Endothelial cell of umbilical vein (primary cell): Measurements from ENCODE around the gene ZNF672.

Source experiments
- CTCF ChIP-seq, 2 donors: IDR thresholded peaks; 1 replicate in 1 of 2; 2 replicates in 1 of 2; pipeline ENCODE4 v1.5.1; 2011; ENCODE audit warnings: low read length in 2 of 2, mild to moderate bottlenecking in 2 of 2, moderate library complexity in 2 of 2, control low read depth in 1 of 2, inconsistent platforms in 1 of 2, low read depth in 1 of 2; ENCODE audit not compliant: insufficient read depth in 1 of 2; ENCODE audit errors: extremely low read depth in 1 of 2
- EZH2 ChIP-seq: IDR thresholded peaks from 2 replicates; pipeline ENCODE4 v1.6.1; 2012; ENCODE audit warnings: borderline replicate concordance, low read depth, mild to moderate bottlenecking, moderate library complexity, low read length, inconsistent platforms; ENCODE audit not compliant: severe bottlenecking
- MYC ChIP-seq: IDR thresholded peaks from one replicate; pipeline ENCODE4 v1.6.1; 2011; ENCODE audit warnings: mild to moderate bottlenecking, low read depth, low read length
- POLR2A ChIP-seq: IDR thresholded peaks from 2 replicates; pipeline ENCODE4 v1.6.1; 2012; ENCODE audit warnings: low read depth, mild to moderate bottlenecking, control low read depth, low read length

- TF ChIP-seq CTCF (IDR thresholded peaks at IDR 0.05; ENCODE audit: extremely low read depth in 1 of 2, insufficient read depth in 1 of 2, low read depth in 1 of 2, low read length in 2 of 2): no peak
- TF ChIP-seq MYC: no peak
- TF ChIP-seq POLR2A: no peak
- TF ChIP-seq EZH2: no peak
Observed at GRCh38 chr1:248816042-248816851, 21.8 kb upstream of the ZNF672 start.
